ENCODE measurements around the gene WRNIP1. TPM values are rescaled to one million over a fixed set of nuclear protein-coding genes. Genes with fewer than 3 reads are reported as not detected.

Gene WRNIP1
- total and polyA plus RNA-seq, 2 donors (not counting 1 experiment from before 2014, with no cell fraction given): 29.7 to 40.8 TPM

- no peak overlapping the region for H3K4me3 ChIP-seq (replicated peaks in 1 of 4; ENCODE audit: control extremely low read depth in 1 of 4, insufficient read depth in 1 of 4, low read depth in 3 of 4, low read length in 4 of 4)
- H2AFZ ChIP-seq (ENCODE audit: low read length): no peak overlapping the region
- H3K27ac ChIP-seq (ENCODE audit: insufficient read depth, low read length): no peak overlapping the region
- TF ChIP-seq EZH2 (IDR thresholded peaks at IDR 0.05; ENCODE audit: low read length, missing control alignments): no peak
- no peak for TF ChIP-seq CTCF (conservative IDR thresholded peaks at IDR 0.05 in 1 of 2, IDR thresholded peaks at IDR 0.05 in 1 of 2; ENCODE audit: low read depth in 1 of 2, low read length in 2 of 2)
- H3K9ac ChIP-seq (ENCODE audit: insufficient read depth, low read length): no peak overlapping the region
- no peak overlapping the region for H3K4me2 ChIP-seq (ENCODE audit: extremely low read depth, insufficient read depth, low read length)
- no peaks in the 10 kb centered on the region for H3K27me3 ChIP-seq (ENCODE audit: control insufficient read depth, insufficient read depth, low read length)
- H3K9me3 ChIP-seq (ENCODE audit: control insufficient read depth, insufficient read depth, low read depth, low read length): no peaks in the 10 kb centered on the region
- H3K4me1 ChIP-seq (ENCODE audit: control insufficient read depth, extremely low read depth, insufficient read depth, low read length): no peaks in the 10 kb centered on the region
- DNase-seq (ENCODE audit: low read depth in 2 of 2): peak in 1 of 2 donors; percentile 54
- H3K36me3 ChIP-seq (ENCODE audit: control insufficient read depth, insufficient read depth, low read length): no peaks in the 10 kb centered on the region
- no peaks in the 10 kb centered on the region for H3K79me2 ChIP-seq (ENCODE audit: control insufficient read depth, insufficient read depth, low read length)
- H4K20me1 ChIP-seq (ENCODE audit: control insufficient read depth, extremely low read depth, insufficient read depth, low read length): no peaks in the 10 kb centered on the region
Observed at GRCh38 chr6:2733324-2733723, 31.9 kb upstream of the WRNIP1 start.

GRCh38 chr6:2733736-2734480 lies 31.3 kb upstream of the WRNIP1 start:
- no peaks in the 10 kb centered on the region for H3K36me3 ChIP-seq (ENCODE audit: control insufficient read depth, insufficient read depth, low read length)
- no peaks in the 10 kb centered on the region for H3K79me2 ChIP-seq (ENCODE audit: control insufficient read depth, insufficient read depth, low read length)
- H3K9me3 ChIP-seq (ENCODE audit: control insufficient read depth, insufficient read depth, low read depth, low read length): no peaks in the 10 kb centered on the region
- no peak overlapping the region for H3K27ac ChIP-seq (ENCODE audit: insufficient read depth, low read length)
- no peaks in the 10 kb centered on the region for H4K20me1 ChIP-seq (ENCODE audit: control insufficient read depth, extremely low read depth, insufficient read depth, low read length)
- no peak overlapping the region for H3K4me2 ChIP-seq (ENCODE audit: extremely low read depth, insufficient read depth, low read length)
- no peaks in the 10 kb centered on the region for H3K4me1 ChIP-seq (ENCODE audit: control insufficient read depth, extremely low read depth, insufficient read depth, low read length)
- H3K9ac ChIP-seq (ENCODE audit: insufficient read depth, low read length): no peak overlapping the region
- no peak overlapping the region for H3K4me3 ChIP-seq (replicated peaks in 1 of 4; ENCODE audit: control extremely low read depth in 1 of 4, insufficient read depth in 1 of 4, low read depth in 3 of 4, low read length in 4 of 4)
- no peak for DNase-seq (ENCODE audit: low read depth in 2 of 2)
- H2AFZ ChIP-seq (ENCODE audit: low read length): no peak overlapping the region
- no peaks in the 10 kb centered on the region for H3K27me3 ChIP-seq (ENCODE audit: control insufficient read depth, insufficient read depth, low read length)
- TF ChIP-seq EZH2 (IDR thresholded peaks at IDR 0.05; ENCODE audit: low read length, missing control alignments) (no peak), CTCF (conservative IDR thresholded peaks at IDR 0.05 in 1 of 2, IDR thresholded peaks at IDR 0.05 in 1 of 2; ENCODE audit: low read depth in 1 of 2, low read length in 2 of 2) (no peak)

DNA sequence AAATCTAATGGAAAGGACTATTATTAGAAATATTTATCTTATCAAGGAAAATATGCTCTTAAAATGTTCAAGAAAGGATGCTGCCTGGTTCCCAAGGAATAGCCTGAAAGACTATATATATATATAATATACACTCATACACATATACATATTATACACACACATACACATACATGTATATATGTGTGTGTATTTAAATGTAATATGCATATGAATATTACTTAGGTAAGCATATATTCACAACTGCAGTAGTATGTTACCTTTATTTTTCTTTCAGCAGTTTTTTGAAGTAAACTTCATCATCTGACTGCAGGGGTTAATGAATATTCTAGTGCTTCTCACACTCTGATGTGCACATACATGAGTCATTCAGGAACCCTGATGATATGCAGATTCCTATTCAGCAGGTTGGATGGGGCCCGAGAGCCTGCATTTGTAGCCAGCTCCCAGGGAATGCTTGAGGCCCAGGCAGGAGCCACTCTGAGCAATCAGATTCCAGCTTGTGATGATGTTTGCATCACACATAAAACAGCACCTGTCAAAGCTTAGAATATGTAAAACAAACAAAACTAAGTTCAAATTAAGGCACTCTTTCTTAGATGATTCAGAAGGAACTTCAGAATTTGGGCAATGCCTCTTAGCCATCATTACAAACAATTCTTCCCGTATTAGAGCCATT lies 30.6 kb upstream of the WRNIP1 start:
- no peaks in the 10 kb centered on the region for H3K9me3 ChIP-seq (ENCODE audit: control insufficient read depth, insufficient read depth, low read depth, low read length)
- H3K4me2 ChIP-seq (ENCODE audit: extremely low read depth, insufficient read depth, low read length): no peak overlapping the region
- no peaks in the 10 kb centered on the region for H3K36me3 ChIP-seq (ENCODE audit: control insufficient read depth, insufficient read depth, low read length)
- no peaks in the 10 kb centered on the region for H3K4me1 ChIP-seq (ENCODE audit: control insufficient read depth, extremely low read depth, insufficient read depth, low read length)
- H3K9ac ChIP-seq (ENCODE audit: insufficient read depth, low read length): no peak overlapping the region
- no peaks in the 10 kb centered on the region for H4K20me1 ChIP-seq (ENCODE audit: control insufficient read depth, extremely low read depth, insufficient read depth, low read length)
- no peaks in the 10 kb centered on the region for H3K79me2 ChIP-seq (ENCODE audit: control insufficient read depth, insufficient read depth, low read length)
- no peaks in the 10 kb centered on the region for H3K27me3 ChIP-seq (ENCODE audit: control insufficient read depth, insufficient read depth, low read length)
- DNase-seq (ENCODE audit: low read depth in 2 of 2): peak in 1 of 2 donors; percentile 40
- H2AFZ ChIP-seq (ENCODE audit: low read length): no peak overlapping the region
- TF ChIP-seq EZH2 (IDR thresholded peaks at IDR 0.05; ENCODE audit: low read length, missing control alignments): no peak
- TF ChIP-seq CTCF (conservative IDR thresholded peaks at IDR 0.05 in 1 of 2, IDR thresholded peaks at IDR 0.05 in 1 of 2; ENCODE audit: low read depth in 1 of 2, low read length in 2 of 2): no peak
- no peak overlapping the region for H3K27ac ChIP-seq (ENCODE audit: insufficient read depth, low read length)
- H3K4me3 ChIP-seq (replicated peaks in 1 of 4; ENCODE audit: control extremely low read depth in 1 of 4, insufficient read depth in 1 of 4, low read depth in 3 of 4, low read length in 4 of 4): no peak overlapping the region

Measured in fibroblast of lung (primary cell).